ENCODE measurements around the gene SDR9C7.

GRCh38 chr12:56884421-56884820 is 49.8 kb downstream of the SDR9C7 start:
- no peak for TF ChIP-seq POLR2A (IDR thresholded peaks at IDR 0.05)
- TF ChIP-seq, protein P1, sequence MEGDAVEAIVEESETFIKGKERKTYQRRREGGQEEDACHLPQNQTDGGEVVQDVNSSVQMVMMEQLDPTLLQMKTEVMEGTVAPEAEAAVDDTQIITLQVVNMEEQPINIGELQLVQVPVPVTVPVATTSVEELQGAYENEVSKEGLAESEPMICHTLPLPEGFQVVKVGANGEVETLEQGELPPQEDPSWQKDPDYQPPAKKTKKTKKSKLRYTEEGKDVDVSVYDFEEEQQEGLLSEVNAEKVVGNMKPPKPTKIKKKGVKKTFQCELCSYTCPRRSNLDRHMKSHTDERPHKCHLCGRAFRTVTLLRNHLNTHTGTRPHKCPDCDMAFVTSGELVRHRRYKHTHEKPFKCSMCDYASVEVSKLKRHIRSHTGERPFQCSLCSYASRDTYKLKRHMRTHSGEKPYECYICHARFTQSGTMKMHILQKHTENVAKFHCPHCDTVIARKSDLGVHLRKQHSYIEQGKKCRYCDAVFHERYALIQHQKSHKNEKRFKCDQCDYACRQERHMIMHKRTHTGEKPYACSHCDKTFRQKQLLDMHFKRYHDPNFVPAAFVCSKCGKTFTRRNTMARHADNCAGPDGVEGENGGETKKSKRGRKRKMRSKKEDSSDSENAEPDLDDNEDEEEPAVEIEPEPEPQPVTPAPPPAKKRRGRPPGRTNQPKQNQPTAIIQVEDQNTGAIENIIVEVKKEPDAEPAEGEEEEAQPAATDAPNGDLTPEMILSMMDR (IDR thresholded peaks at IDR 0.05) = no peak
